ENCODE measurements around the gene SLC39A11. TPM values are rescaled to one million over a fixed set of nuclear protein-coding genes. Genes with fewer than 3 reads are reported as not detected.

SLC39A11 gene
- total RNA-seq, 3 donors from 2014 or later = 31.6 to 71.6 (median 51.6) TPM

- ATAC-seq (no peak), DNase-seq (no peak)
- no peaks in the 10 kb centered on the region for H3K4me1 ChIP-seq (ENCODE audit: low read depth)
- H3K36me3 ChIP-seq (ENCODE audit: low read depth) = no peaks in the 10 kb centered on the region
- no peak for TF ChIP-seq CTCF (IDR thresholded peaks at IDR 0.05)
- intact Hi-C loops (cut with DNase I, micrococcal nuclease) = no loop called here
- H3K4me3 ChIP-seq = no peak overlapping the region
- H3K9me3 ChIP-seq = no peaks in the 10 kb centered on the region
Measured at GRCh38 chr17:72839131-72839725, 253.3 kb downstream of the SLC39A11 start.

GRCh38 chr17:72838581-72838980 is 253.9 kb downstream of the SLC39A11 start:
- TF ChIP-seq CTCF (IDR thresholded peaks at IDR 0.05) = no peak
- no peak for ATAC-seq
- DNase-seq = no peak
- no peaks in the 10 kb centered on the region for H3K36me3 ChIP-seq (ENCODE audit: low read depth)
- no peak overlapping the region for H3K4me3 ChIP-seq
- H3K4me1 ChIP-seq (ENCODE audit: low read depth) = no peaks in the 10 kb centered on the region
- intact Hi-C loops (cut with DNase I, micrococcal nuclease) = no loop called here
- no peaks in the 10 kb centered on the region for H3K9me3 ChIP-seq

GRCh38 chr17:72838068-72838467 is 254.4 kb downstream of the SLC39A11 start:
- Histone ChIP-seq H3K4me3 (no peak overlapping the region), H3K9me3 (no peaks in the 10 kb centered on the region), H3K4me1 (ENCODE audit: low read depth) (no peaks in the 10 kb centered on the region), H3K36me3 (ENCODE audit: low read depth) (no peaks in the 10 kb centered on the region)
- DNase-seq (no peak), ATAC-seq (no peak)
- intact Hi-C loops (cut with DNase I, micrococcal nuclease) = no loop called here
- no peak for TF ChIP-seq CTCF (IDR thresholded peaks at IDR 0.05)

DNA sequence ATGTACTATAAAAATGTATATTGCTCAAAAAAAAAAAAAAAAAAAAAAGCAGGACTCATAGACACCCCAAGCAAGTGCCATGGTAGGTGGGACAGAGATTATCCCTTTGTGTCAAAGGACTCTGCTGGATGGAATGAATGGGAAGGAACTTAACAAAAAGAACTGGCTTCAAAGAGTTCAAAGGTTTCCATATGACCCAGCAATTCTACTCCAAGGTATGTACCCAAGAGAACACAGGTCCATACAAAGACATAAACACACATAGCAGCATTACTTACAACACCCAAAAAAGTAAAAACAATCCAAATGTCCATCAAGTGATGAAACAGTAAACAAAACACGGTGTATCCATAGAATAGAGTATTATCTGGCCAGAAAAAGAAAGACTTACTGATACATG is 255.2 kb downstream of the SLC39A11 start:
- DNase-seq = no peak
- intact Hi-C loops (cut with DNase I, micrococcal nuclease) = no loop called here
- H3K36me3 ChIP-seq (ENCODE audit: low read depth) = no peaks in the 10 kb centered on the region
- H3K4me3 ChIP-seq = no peak overlapping the region
- no peaks in the 10 kb centered on the region for H3K4me1 ChIP-seq (ENCODE audit: low read depth)
- no peak for TF ChIP-seq CTCF (IDR thresholded peaks at IDR 0.05)
- no peaks in the 10 kb centered on the region for H3K9me3 ChIP-seq
- no peak for ATAC-seq

DNA sequence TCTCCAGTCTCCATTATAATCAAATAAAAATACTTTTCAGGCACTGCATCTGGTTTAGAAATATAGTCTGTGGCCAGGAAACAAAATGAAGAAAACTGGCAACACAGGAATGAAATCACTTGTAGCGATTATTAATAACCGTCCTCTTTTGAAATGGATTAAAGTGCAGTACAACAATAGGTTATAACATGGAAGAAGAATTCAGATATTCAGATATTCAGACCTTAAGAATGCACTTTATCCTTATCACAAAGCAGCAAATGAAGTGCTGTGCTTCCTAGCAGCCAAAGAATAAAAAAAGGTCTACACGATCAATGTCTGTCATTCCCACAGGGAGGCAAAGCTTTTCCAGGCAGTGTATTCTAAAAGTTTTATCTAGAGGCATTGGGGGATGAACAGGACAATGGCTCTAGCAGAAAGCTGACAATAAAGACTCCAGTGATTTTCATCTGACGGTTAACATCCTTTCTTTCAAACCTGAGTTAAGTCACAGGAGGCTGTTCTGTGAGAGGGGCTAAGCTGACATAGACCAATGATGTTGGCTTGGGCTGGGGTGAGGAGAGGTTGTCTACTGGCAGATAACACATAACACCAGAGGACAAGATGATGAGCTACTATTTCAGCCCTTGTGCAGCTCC is 259.2 kb downstream of the SLC39A11 start:
- Histone ChIP-seq H3K4me3 (no peak overlapping the region), H3K9me3 (no peaks in the 10 kb centered on the region), H3K4me1 (ENCODE audit: low read depth) (no peaks in the 10 kb centered on the region), H3K36me3 (ENCODE audit: low read depth) (no peaks in the 10 kb centered on the region)
- ATAC-seq (no peak), DNase-seq (no peak)
- intact Hi-C loops (cut with DNase I, micrococcal nuclease) = no loop called here
- TF ChIP-seq CTCF (IDR thresholded peaks at IDR 0.05) = no peak
